ENCODE data around the gene MRPS27.

DNA sequence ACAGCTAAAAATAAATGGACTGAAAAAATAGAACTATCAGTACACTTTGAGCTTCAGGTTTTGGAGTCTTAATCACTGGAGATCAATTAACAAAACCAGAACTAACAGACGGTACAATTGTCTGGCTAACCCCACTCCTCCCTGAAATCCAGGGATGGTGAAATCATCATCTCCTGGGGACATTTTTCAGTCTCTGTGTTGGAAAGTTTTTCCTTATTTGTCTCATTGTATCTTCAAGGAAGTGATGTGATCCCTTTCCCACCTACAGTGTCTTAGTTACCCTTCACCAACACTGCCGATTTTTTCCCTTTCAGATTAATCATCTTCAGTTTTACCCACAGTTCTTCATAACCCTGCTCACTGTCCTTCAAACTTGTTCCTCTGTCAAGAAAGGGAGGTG lies 130.9 kb downstream of the MRPS27 start:
- TF ChIP-seq, protein P1, sequence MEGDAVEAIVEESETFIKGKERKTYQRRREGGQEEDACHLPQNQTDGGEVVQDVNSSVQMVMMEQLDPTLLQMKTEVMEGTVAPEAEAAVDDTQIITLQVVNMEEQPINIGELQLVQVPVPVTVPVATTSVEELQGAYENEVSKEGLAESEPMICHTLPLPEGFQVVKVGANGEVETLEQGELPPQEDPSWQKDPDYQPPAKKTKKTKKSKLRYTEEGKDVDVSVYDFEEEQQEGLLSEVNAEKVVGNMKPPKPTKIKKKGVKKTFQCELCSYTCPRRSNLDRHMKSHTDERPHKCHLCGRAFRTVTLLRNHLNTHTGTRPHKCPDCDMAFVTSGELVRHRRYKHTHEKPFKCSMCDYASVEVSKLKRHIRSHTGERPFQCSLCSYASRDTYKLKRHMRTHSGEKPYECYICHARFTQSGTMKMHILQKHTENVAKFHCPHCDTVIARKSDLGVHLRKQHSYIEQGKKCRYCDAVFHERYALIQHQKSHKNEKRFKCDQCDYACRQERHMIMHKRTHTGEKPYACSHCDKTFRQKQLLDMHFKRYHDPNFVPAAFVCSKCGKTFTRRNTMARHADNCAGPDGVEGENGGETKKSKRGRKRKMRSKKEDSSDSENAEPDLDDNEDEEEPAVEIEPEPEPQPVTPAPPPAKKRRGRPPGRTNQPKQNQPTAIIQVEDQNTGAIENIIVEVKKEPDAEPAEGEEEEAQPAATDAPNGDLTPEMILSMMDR (IDR thresholded peaks at IDR 0.05), result no peak
- no peak for TF ChIP-seq EP300 (IDR thresholded peaks at IDR 0.05; ENCODE audit: low read depth)

Measured in transverse colon (tissue), 3 donors.